ENCODE results near the gene AGMAT. TPM values are rescaled to one million over a fixed set of nuclear protein-coding genes. Genes with fewer than 3 reads are reported as not detected.
A peak's percentile ranks its signal among the peaks of the same experiment; 100 is the strongest.

The AGMAT gene
- polyA plus RNA-seq, 3 donors, result not detected

DNA sequence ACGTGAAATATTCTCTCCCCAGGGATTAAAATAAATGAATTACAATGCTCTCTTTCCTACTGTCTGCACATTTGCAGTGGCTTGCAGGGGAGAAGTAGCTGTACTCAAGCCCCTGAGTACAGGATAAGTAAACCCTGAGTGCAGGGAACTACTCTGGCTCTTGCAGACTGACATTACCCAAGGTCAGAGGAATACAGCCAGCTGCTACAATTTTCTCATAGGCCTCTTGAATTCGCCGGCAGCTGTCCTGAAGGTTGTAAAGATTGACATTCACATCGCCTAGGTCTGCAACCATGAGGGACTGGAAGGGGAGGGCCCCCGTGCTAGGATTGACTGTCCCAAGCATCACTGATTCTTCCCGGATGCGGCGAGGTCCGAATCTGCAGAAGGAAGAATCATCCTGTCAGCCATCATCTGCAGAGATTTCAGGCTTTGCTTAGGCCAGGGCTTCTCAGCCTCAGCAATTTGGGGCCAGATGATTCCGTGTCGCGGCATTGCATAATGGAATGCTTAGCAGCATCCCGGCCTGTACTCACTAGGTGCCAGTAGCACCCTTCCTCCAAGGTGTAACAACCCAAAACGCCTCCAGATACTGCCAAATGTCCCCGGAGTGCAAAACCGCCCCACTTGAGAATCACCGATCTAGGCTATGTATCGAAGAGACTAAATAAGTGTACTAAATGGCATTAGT lies 1.7 kb downstream of the AGMAT start:
- Histone ChIP-seq H3K4me3 (replicated peaks in 1 of 3; ENCODE audit: low read depth in 2 of 3, low read length in 3 of 3) (no peak overlapping the region), H4K20me1 (ENCODE audit: insufficient read depth, low read length) (no peaks in the 10 kb centered on the region), H3K9ac (ENCODE audit: insufficient read depth, low read length, poor library complexity, severe bottlenecking) (no peak overlapping the region), H3K4me2 (replicated peaks; ENCODE audit: extremely low read depth, low read length, poor library complexity, severe bottlenecking) (no peak overlapping the region), H3K4me1 (ENCODE audit: control insufficient read depth in 1 of 2, insufficient read depth in 2 of 2, low read length in 2 of 2) (peaks cover 7 to 11% of the 10 kb centered on the region in 2 donors), H3K79me2 (ENCODE audit: insufficient read depth, low read length) (no peaks in the 10 kb centered on the region), H2AFZ (ENCODE audit: insufficient read depth, low read depth, low read length, poor library complexity, severe bottlenecking) (no peak overlapping the region), H3K27ac (ENCODE audit: low read depth in 1 of 2, low read length in 2 of 2) (no peak overlapping the region), H3K36me3 (replicated peaks in 1 of 2; ENCODE audit: control insufficient read depth in 1 of 2, insufficient read depth in 2 of 2, low read length in 2 of 2) (no peaks in the 10 kb centered on the region), H3K9me3 (replicated peaks in 1 of 2; ENCODE audit: control insufficient read depth in 1 of 2, insufficient read depth in 1 of 2, low read length in 2 of 2) (no peaks in the 10 kb centered on the region), H3K27me3 (ENCODE audit: control insufficient read depth in 2 of 2, insufficient read depth in 2 of 2, low read length in 2 of 2) (peaks cover 0 to 8% of the 10 kb centered on the region in 2 donors)
- no peak for DNase-seq
- Mint-ChIP-seq H3K4me1 (peaks cover 14% of the 10 kb centered on the region), H3K36me3 (no peaks in the 10 kb centered on the region), H3K27me3 (ENCODE audit: low read depth in 3 of 3) (peaks cover 9 to 22% (median 18%) of the 10 kb centered on the region in 3 donors), H3K4me3 (peak overlapping the region in 1 of 2 donors; percentile 37), H3K27ac (no peak overlapping the region), H3K9me3 (peaks cover 0 to under 1% (median under 1%) of the 10 kb centered on the region in 7 donors)
- intact Hi-C loops (cut with micrococcal nuclease), result no loop called here
- 94% methylated on average over 10 of the region's 18 CpGs for WGBS (ENCODE audit: insufficient coverage)
- TF ChIP-seq, protein P1, sequence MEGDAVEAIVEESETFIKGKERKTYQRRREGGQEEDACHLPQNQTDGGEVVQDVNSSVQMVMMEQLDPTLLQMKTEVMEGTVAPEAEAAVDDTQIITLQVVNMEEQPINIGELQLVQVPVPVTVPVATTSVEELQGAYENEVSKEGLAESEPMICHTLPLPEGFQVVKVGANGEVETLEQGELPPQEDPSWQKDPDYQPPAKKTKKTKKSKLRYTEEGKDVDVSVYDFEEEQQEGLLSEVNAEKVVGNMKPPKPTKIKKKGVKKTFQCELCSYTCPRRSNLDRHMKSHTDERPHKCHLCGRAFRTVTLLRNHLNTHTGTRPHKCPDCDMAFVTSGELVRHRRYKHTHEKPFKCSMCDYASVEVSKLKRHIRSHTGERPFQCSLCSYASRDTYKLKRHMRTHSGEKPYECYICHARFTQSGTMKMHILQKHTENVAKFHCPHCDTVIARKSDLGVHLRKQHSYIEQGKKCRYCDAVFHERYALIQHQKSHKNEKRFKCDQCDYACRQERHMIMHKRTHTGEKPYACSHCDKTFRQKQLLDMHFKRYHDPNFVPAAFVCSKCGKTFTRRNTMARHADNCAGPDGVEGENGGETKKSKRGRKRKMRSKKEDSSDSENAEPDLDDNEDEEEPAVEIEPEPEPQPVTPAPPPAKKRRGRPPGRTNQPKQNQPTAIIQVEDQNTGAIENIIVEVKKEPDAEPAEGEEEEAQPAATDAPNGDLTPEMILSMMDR (IDR thresholded peaks at IDR 0.05), result no peak

DNA sequence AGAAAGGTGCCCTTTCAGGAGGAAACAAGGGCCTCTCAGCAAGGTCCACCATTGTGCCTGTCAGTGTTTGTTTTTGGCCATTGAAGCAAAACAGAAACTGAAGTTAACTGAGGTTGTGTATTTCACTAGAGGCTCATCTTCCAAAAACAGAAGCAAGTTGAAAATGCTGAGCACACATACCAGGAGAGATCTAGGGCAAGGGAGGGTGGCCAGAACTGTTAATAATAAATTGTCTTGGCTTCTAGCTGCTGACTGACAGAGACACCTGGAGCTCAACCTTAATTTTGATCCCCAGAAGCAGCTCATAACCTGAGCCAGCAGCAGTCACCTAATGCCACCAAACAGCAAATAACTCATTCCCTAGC lies 5.2 kb downstream of the AGMAT start:
- H3K9ac ChIP-seq (ENCODE audit: insufficient read depth, low read length, poor library complexity, severe bottlenecking), result no peak overlapping the region
- H3K36me3 ChIP-seq (replicated peaks in 1 of 2; ENCODE audit: control insufficient read depth in 1 of 2, insufficient read depth in 2 of 2, low read length in 2 of 2), result peaks cover 0 to 5% of the 10 kb centered on the region in 2 donors
- no peak for DNase-seq
- no peak overlapping the region for H3K4me3 ChIP-seq (replicated peaks in 1 of 3; ENCODE audit: low read depth in 2 of 3, low read length in 3 of 3)
- Mint-ChIP-seq H3K27me3 (ENCODE audit: low read depth in 3 of 3) (peaks cover 7 to 9% (median 8%) of the 10 kb centered on the region in 3 donors), H3K27ac (peak overlapping the region in 3 of 7 donors; percentile 8 to 48 (median 48)), H3K36me3 (peaks cover 3% of the 10 kb centered on the region in 2 donors), H3K4me1 (peaks cover 12% of the 10 kb centered on the region), H3K9me3 (no peaks in the 10 kb centered on the region), H3K4me3 (no peak overlapping the region)
- H3K4me1 ChIP-seq (ENCODE audit: control insufficient read depth in 1 of 2, insufficient read depth in 2 of 2, low read length in 2 of 2), result peaks cover 5 to 6% of the 10 kb centered on the region in 2 donors
- H2AFZ ChIP-seq (ENCODE audit: insufficient read depth, low read depth, low read length, poor library complexity, severe bottlenecking), result no peak overlapping the region
- intact Hi-C loops (cut with micrococcal nuclease), result no loop called here
- H3K79me2 ChIP-seq (ENCODE audit: insufficient read depth, low read length), result no peaks in the 10 kb centered on the region
- H3K4me2 ChIP-seq (replicated peaks; ENCODE audit: extremely low read depth, low read length, poor library complexity, severe bottlenecking), result no peak overlapping the region
- no peaks in the 10 kb centered on the region for H3K9me3 ChIP-seq (replicated peaks in 1 of 2; ENCODE audit: control insufficient read depth in 1 of 2, insufficient read depth in 1 of 2, low read length in 2 of 2)
- H3K27ac ChIP-seq (ENCODE audit: low read depth in 1 of 2, low read length in 2 of 2), result peak overlapping the region in 1 of 2 donors; percentile 45
- TF ChIP-seq, protein P1 (IDR thresholded peaks at IDR 0.05), result no peak
- no peaks in the 10 kb centered on the region for H4K20me1 ChIP-seq (ENCODE audit: insufficient read depth, low read length)
- peaks cover 0 to 4% of the 10 kb centered on the region in 2 donors for H3K27me3 ChIP-seq (ENCODE audit: control insufficient read depth in 2 of 2, insufficient read depth in 2 of 2, low read length in 2 of 2)

Data from CD14-positive monocyte (primary cell).